HEK293T (cell line): ENCODE data around the gene SLC6A12.

Experiments used
- ARNT ChIP-seq: fragments of 450-650 bp; IDR thresholded peaks from 2 replicates; pipeline ENCODE4 v1.6.1; 2017; ENCODE audit warnings: mild to moderate bottlenecking
- BHLHE40 ChIP-seq: fragments of 450-650 bp; IDR thresholded peaks from 2 replicates; pipeline ENCODE4 v1.6.1; 2016; ENCODE audit warnings: mild to moderate bottlenecking, moderate library complexity, borderline replicate concordance
- CTBP1 ChIP-seq: fragments of 450-650 bp; IDR thresholded peaks from 2 replicates; pipeline ENCODE4 v1.6.1; 2016; ENCODE audit warnings: borderline replicate concordance
- ELF4 ChIP-seq: fragments of 450-650 bp; IDR thresholded peaks from 2 replicates; pipeline ENCODE4 v1.6.1; 2017; ENCODE audit warnings: antibody characterized with exemption
- FOXM1 ChIP-seq: fragments of 450-650 bp; IDR thresholded peaks from 2 replicates; pipeline ENCODE4 v1.6.1; 2017; ENCODE audit warnings: mild to moderate bottlenecking, borderline replicate concordance
- HDGF ChIP-seq: fragments of 450-650 bp; IDR thresholded peaks from 2 replicates; pipeline ENCODE4 v1.6.1; 2017; ENCODE audit warnings: antibody characterized with exemption, borderline replicate concordance
- NFRKB ChIP-seq: fragments of 450-650 bp; IDR thresholded peaks from 2 replicates; pipeline ENCODE4 v1.6.1; 2016; ENCODE audit warnings: mild to moderate bottlenecking, moderate library complexity
- PKNOX1 ChIP-seq: fragments of 450-650 bp; IDR thresholded peaks from 2 replicates; pipeline ENCODE4 v1.6.1; 2016
- SP1 ChIP-seq: fragments of 450-650 bp; IDR thresholded peaks from 2 replicates; pipeline ENCODE4 v1.6.1; 2017
- SUZ12 ChIP-seq: fragments of 450-650 bp; IDR thresholded peaks from 2 replicates; pipeline ENCODE4 v1.6.1; 2016; ENCODE audit warnings: mild to moderate bottlenecking
- TARDBP ChIP-seq: fragments of 450-650 bp; IDR thresholded peaks from 2 replicates; pipeline ENCODE4 v1.6.1; 2016

- TF ChIP-seq PKNOX1: no peak
- TF ChIP-seq CTBP1: no peak
- no peak for TF ChIP-seq ELF4
- no peak for TF ChIP-seq BHLHE40
- no peak for TF ChIP-seq ARNT
- TF ChIP-seq NFRKB: no peak
- TF ChIP-seq SUZ12: no peak
- TF ChIP-seq HDGF: no peak
- no peak for TF ChIP-seq TARDBP
- no peak for TF ChIP-seq FOXM1
- no peak for TF ChIP-seq SP1
Observed at GRCh38 chr12:176321-177181, 37.4 kb downstream of the SLC6A12 start.
